SK-N-MC (cell line): ENCODE data around the gene GLP1R.

Experiments used
- DNase-seq: peaks from one replicate; pipeline ENCODE4 v3.0.0-alpha.2; 2011; ENCODE audit warnings: low read depth, low spot score
- H3K27ac ChIP-seq: fragments of 200-600 bp; sonication (generic); 2 replicates; pipeline ENCODE4 v1.5.1; 2016; ENCODE audit warnings: mixed run types
- H3K36me3 ChIP-seq: fragments of 200-600 bp; sonication (generic); 2 replicates; pipeline ENCODE4 v1.6.1; 2017; ENCODE audit warnings: antibody characterized with exemption, low read length, mixed read lengths; ENCODE audit not compliant: insufficient read depth
- H3K4me3 ChIP-seq: fragments of 200-600 bp; sonication (generic); 2 replicates; pipeline ENCODE4 v1.5.1; 2016
- H3K9ac ChIP-seq: fragments of 200-600 bp; sonication (generic); 2 replicates; pipeline ENCODE4 v1.8.0; 2017; ENCODE audit warnings: mixed run types, mixed read lengths; ENCODE audit not compliant: insufficient read length
- H3K9me3 ChIP-seq: fragments of 200-600 bp; sonication (generic); 2 replicates; pipeline ENCODE4 v1.6.1; 2017; ENCODE audit warnings: low read depth, mild to moderate bottlenecking, antibody characterized with exemption, low read length, moderate library complexity, mixed read lengths
- EZH2 ChIP-seq: fragments of 200-600 bp; sonication (generic); IDR thresholded peaks from one replicate; pipeline ENCODE4 v1.6.1; 2017; ENCODE audit warnings: antibody characterized with exemption
- FOXP2 ChIP-seq: optimal IDR thresholded peaks from 2 replicates; pipeline ENCODE3; 2011; ENCODE audit warnings: mild to moderate bottlenecking, moderate library complexity; ENCODE audit not compliant: insufficient read depth; ENCODE audit errors: extremely low read length, control extremely low read depth
- POLR2AphosphoS5 ChIP-seq: IDR thresholded peaks from 2 replicates; pipeline ENCODE4 v1.6.1; 2012; ENCODE audit warnings: mild to moderate bottlenecking, low read depth, low read length, borderline replicate concordance

GLP1R gene

GRCh38 chr6:39085129-39085797 is 36.7 kb downstream of the GLP1R start:
- Histone ChIP-seq H3K27ac (no peak overlapping the region), H3K36me3 (no peaks in the 10 kb centered on the region), H3K9ac (no peak overlapping the region), H3K4me3 (no peak overlapping the region), H3K9me3 (no peaks in the 10 kb centered on the region)
- no peak for DNase-seq
- TF ChIP-seq FOXP2 (no peak), POLR2AphosphoS5 (no peak), EZH2 (no peak)

- H3K9me3 ChIP-seq = no peaks in the 10 kb centered on the region
- H3K36me3 ChIP-seq = no peaks in the 10 kb centered on the region
- no peak overlapping the region for H3K27ac ChIP-seq
- TF ChIP-seq FOXP2 (no peak), EZH2 (no peak), POLR2AphosphoS5 (no peak)
- DNase-seq = no peak
- H3K9ac ChIP-seq = no peak overlapping the region
- H3K4me3 ChIP-seq = no peak overlapping the region
Observed at GRCh38 chr6:39086294-39086693, 37.7 kb downstream of the GLP1R start.

- no peak overlapping the region for H3K9ac ChIP-seq
- no peaks in the 10 kb centered on the region for H3K9me3 ChIP-seq
- no peak for TF ChIP-seq EZH2
- TF ChIP-seq POLR2AphosphoS5 = no peak
- no peak for TF ChIP-seq FOXP2
- no peak overlapping the region for H3K27ac ChIP-seq
- H3K36me3 ChIP-seq = no peaks in the 10 kb centered on the region
- DNase-seq = no peak
- H3K4me3 ChIP-seq = no peak overlapping the region
Observed at GRCh38 chr6:39086711-39087110, 38.1 kb downstream of the GLP1R start.

- TF ChIP-seq POLR2AphosphoS5 (no peak), FOXP2 (no peak), EZH2 (no peak)
- Histone ChIP-seq H3K36me3 (no peaks in the 10 kb centered on the region), H3K27ac (no peak overlapping the region), H3K9ac (no peak overlapping the region), H3K9me3 (no peaks in the 10 kb centered on the region), H3K4me3 (no peak overlapping the region)
- no peak for DNase-seq
Observed at GRCh38 chr6:39087197-39087596, 38.6 kb downstream of the GLP1R start.

GRCh38 chr6:39088331-39088730 is 39.8 kb downstream of the GLP1R start:
- Histone ChIP-seq H3K4me3 (no peak overlapping the region), H3K9me3 (no peaks in the 10 kb centered on the region), H3K9ac (no peak overlapping the region), H3K27ac (no peak overlapping the region), H3K36me3 (no peaks in the 10 kb centered on the region)
- no peak for TF ChIP-seq FOXP2
- no peak for TF ChIP-seq EZH2
- no peak for DNase-seq

- no peak overlapping the region for H3K27ac ChIP-seq
- H3K4me3 ChIP-seq = no peak overlapping the region
- no peak overlapping the region for H3K9ac ChIP-seq
- TF ChIP-seq POLR2AphosphoS5 (no peak), EZH2 (no peak), FOXP2 (no peak)
- H3K36me3 ChIP-seq = no peaks in the 10 kb centered on the region
- no peak for DNase-seq
- no peaks in the 10 kb centered on the region for H3K9me3 ChIP-seq
Observed at GRCh38 chr6:39090036-39090435, 41.5 kb downstream of the GLP1R start.

GRCh38 chr6:39091220-39091619 is 42.6 kb downstream of the GLP1R start:
- TF ChIP-seq FOXP2 = no peak
- no peak for TF ChIP-seq EZH2
- no peak for TF ChIP-seq POLR2AphosphoS5
- H3K4me3 ChIP-seq = no peak overlapping the region
- H3K36me3 ChIP-seq = no peaks in the 10 kb centered on the region
- H3K27ac ChIP-seq = no peak overlapping the region
- no peaks in the 10 kb centered on the region for H3K9me3 ChIP-seq
- no peak overlapping the region for H3K9ac ChIP-seq
- no peak for DNase-seq

GRCh38 chr6:39092124-39092523 is 43.5 kb downstream of the GLP1R start:
- Histone ChIP-seq H3K36me3 (no peaks in the 10 kb centered on the region), H3K4me3 (no peak overlapping the region), H3K27ac (no peak overlapping the region), H3K9me3 (no peaks in the 10 kb centered on the region), H3K9ac (no peak overlapping the region)
- no peak for TF ChIP-seq EZH2
- no peak for TF ChIP-seq POLR2AphosphoS5
- DNase-seq = no peak

GRCh38 chr6:39093149-39093708 is 44.6 kb downstream of the GLP1R start:
- H3K36me3 ChIP-seq = no peaks in the 10 kb centered on the region
- TF ChIP-seq EZH2 (no peak), FOXP2 (no peak), POLR2AphosphoS5 (no peak)
- no peak overlapping the region for H3K27ac ChIP-seq
- no peaks in the 10 kb centered on the region for H3K9me3 ChIP-seq
- no peak for DNase-seq
- no peak overlapping the region for H3K9ac ChIP-seq
- no peak overlapping the region for H3K4me3 ChIP-seq

GRCh38 chr6:39095578-39095977 is 47.0 kb downstream of the GLP1R start:
- DNase-seq = no peak
- Histone ChIP-seq H3K9ac (no peak overlapping the region), H3K4me3 (no peak overlapping the region), H3K36me3 (no peaks in the 10 kb centered on the region), H3K27ac (no peak overlapping the region), H3K9me3 (no peaks in the 10 kb centered on the region)
- TF ChIP-seq POLR2AphosphoS5 (no peak), EZH2 (no peak), FOXP2 (no peak)
